Activated naive CD4-positive, alpha-beta T cell (primary cell): Measurements from ENCODE around the gene PARK7.

ENCODE experiments used
- DNase-seq, 4 experiments: peaks; one replicate each; lab custom pipeline; 2025; lab: John Stamatoyannopoulos, UW

PARK7 gene

GRCh38 chr1:8024329-8024728, 62.8 kb downstream of the PARK7 start:
- no peak for DNase-seq

GRCh38 chr1:8025061-8025670, 63.7 kb downstream of the PARK7 start:
- DNase-seq, result no peak

DNA sequence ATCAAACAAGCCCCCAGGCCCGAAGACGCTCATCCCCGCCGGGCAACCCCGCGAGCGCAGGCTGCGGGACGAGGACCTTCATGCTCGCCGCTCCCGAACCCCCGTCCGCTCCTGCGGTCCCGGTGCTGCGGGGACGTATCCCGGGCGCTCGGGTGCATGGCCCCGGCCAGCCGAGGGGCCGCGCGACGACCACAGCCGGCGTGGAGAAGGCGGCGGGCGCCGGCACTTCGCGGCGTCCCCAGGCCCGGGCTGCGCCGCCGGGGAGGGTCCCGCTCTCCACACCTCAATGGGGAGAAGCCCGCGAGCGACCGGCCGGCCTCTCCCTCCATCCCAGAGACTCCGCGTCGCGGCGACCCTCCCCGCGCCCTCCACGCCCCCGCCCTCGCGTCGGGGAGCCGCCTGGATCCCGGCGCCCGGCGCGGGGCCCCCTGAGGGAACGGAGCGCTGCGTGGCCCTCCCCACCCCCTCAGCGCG, 64.2 kb downstream of the PARK7 start:
- no peak for DNase-seq

DNA sequence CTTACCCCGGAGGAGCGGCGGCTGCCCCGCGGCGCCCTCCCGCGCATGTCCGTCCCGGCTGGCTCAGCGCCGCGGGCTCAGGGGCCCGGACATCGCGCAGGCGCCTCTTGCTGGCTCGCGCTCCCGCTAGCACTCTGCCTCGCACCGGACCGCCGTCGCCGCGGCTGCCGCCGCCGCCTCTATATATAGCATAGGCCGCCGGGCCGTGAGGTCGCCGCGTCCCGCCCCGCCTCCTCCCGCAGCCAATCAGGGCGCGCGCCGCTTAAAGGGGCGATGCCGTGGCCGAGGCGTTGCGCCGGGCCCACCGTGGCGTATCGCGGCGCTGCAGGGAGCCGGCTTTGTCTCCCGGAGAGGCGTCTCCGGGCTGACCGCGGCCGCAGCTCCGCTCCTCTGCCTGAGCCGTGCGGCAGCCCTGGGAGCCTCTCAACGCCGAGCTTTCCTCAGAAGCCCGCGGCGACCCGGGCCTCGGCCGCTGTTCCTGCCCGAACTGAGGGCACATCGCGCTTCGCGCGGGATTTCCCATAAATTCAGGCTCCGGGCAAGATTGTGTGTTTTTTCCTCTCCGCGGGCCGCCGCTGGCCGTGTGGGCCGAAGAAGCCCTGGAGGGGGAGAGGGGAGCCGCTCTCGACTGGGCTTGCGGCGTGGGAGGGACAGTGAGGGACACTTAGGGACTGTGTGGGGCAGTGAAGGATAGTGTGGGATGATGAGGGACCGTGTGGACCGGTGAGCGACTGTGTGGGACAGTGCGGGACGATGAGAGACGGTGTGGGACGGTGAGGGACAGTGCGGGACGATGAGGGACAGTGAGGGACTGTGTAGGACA, 64.9 kb downstream of the PARK7 start, which contains the start of gene ERRFI1:
TSS of gene ERRFI1 (minus strand) at position 157 of the 823 bp plus-strand sequence. CDS start 10,690 bp downstream, outside the sequence.
- DNase-seq, result peak; percentile 57 to 78 (median 70)

DNA sequence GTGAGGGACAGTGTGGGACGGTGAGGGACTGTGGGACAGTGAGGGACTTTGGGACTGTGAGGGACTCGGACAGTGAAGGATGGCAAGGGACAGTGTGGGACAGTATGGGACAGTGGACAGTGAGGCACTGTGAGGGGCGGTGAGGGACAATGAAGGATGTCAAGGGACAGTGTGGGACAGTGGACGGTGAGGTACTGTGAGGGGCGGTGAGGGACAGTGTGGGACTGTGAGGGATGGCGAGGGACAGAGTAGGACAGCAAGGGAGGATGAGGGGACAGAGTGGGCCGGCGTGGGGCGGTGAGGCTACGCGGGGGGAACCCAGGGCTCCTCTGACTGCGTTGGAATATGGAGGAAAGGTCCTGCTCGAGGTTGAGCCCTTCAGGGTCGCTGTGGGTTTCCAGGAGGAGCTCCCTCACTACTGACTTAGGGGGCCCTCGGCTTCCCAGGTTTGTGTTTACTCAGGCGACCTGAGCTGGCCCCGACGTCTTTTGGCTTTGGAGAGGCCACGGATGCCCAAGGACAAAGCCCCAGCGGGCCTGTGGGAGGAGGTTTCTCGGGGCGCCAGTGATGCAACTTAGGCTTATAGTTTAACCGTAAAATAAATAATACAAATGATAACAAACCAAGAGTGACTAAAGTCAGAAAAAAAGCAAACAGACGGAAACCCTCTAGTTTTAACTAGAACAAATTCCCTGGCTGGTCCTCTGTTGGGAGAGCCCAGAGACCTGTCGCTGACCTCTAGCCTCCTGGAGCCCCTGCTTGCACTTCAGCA, 65.7 kb downstream of the PARK7 start:
- DNase-seq, result no peak

- no peak for DNase-seq
Measured at GRCh38 chr1:8027748-8028570, 66.4 kb downstream of the PARK7 start.

DNA sequence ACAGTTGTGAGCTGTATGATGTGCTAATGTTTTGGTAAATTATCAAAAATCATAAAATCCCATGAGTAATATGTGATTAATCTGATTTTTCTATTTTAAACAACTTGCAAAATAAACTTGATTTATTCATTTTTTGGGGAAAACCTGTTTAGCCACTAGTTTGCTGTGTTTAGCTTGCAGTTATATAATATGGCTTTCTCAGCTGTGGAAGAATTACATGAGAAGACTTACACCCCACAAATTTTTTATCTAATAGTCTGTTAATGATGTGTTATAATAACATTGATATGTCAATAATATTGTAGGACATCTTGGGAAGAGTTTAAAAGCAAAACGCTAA, 67.0 kb downstream of the PARK7 start:
- DNase-seq, result no peak

- DNase-seq, result no peak
Measured at GRCh38 chr1:8031176-8031785, 69.8 kb downstream of the PARK7 start.

DNA sequence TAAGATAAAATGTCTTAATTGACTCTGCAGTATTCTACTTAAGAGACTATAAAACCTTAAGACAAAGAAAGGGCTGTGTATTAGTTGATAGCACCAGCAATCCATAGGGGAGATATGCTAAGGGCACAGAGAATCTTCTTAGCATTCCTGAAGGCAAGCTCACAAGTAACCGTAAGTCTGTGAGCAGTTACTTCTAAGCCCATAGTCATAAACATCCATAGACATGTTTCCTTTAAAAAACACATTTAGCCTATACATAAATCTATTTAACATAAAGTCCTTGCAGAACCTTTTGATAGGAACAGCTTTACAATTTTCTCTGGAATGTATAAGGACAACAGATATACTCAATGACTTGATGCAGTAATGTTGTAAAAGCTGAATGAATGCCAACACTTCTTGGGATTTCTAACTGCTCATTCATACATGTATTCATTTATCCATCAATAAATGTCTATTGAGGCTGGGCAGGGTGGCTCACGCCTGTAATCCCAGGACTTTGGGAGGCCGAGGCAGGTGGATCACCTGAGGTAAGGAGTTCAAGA, 70.9 kb downstream of the PARK7 start:
- DNase-seq, result no peak

DNA sequence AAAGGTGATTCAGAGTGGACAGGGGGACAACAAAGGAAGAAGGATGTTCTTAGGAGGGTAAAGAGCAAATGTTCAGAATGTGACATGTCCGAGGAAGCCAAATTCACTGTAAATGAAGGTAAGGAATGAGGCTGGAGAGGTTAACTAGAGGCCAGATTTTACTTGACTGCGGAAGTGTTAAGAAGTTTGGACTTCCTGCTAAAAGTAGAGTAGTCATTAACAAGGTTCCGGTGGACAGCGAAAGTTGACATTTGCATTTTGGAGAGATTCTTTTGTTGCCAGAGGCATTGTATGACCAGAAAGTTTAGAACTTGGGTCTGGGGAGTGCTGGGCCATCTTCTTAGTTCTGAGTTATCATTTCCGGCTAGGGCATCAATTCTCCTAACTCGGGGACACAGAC, 71.8 kb downstream of the PARK7 start:
- DNase-seq, result no peak
